Heart left ventricle (tissue), 16 donors: ENCODE data around the gene EIF4B. TPM values are rescaled to one million over a fixed set of nuclear protein-coding genes. Genes with fewer than 3 reads are reported as not detected.
A peak's percentile ranks its signal among the peaks of the same experiment; 100 is the strongest.

Experiments used
- ATAC-seq, 4 donors: fragments of 200-7000 bp; cut with Tn5 transposase; one replicate each; pipeline ENCODE4 v1.9.1; 2020 to 2022; ENCODE audit warnings: moderate library complexity in 4 of 4, mild to moderate bottlenecking in 3 of 4, moderate number of reproducible peaks in 1 of 4
- DNase-seq, 5 donors: peaks; one replicate each; pipeline ENCODE4 v3.0.0-alpha.2; 2020
- H3K27ac ChIP-seq, 12 donors: fragments of 200-600 bp; sonication (generic) in 4 of 12; one replicate each; pipeline versions ENCODE4 v1.5.0 to v1.8.0; 2016 to 2022; ENCODE audit warnings: mild to moderate bottlenecking in 2 of 12
- H3K27me3 ChIP-seq, 9 donors: fragments of 200-600 bp; sonication (generic) in 2 of 9; one replicate each; pipeline versions ENCODE4 v1.5.1 to v1.8.0; 2016 to 2022; ENCODE audit warnings: mild to moderate bottlenecking in 3 of 9
- H3K36me3 ChIP-seq, 9 donors: fragments of 200-600 bp; sonication (generic) in 2 of 9; one replicate each; pipeline versions ENCODE4 v1.5.0 to v1.8.0; 2018 to 2022; ENCODE audit warnings: mild to moderate bottlenecking in 2 of 9
- H3K4me1 ChIP-seq, 12 donors: fragments of 200-600 bp; sonication (generic) in 4 of 12; one replicate each; pipeline versions ENCODE4 v1.5.0 to v1.8.0; 2016 to 2022; ENCODE audit warnings: mild to moderate bottlenecking in 3 of 12
- H3K4me3 ChIP-seq, 12 donors: fragments of 200-600 bp; sonication (generic) in 4 of 12; one replicate each; pipeline versions ENCODE4 v1.5.0 to v1.8.0; 2017 to 2022; ENCODE audit warnings: mild to moderate bottlenecking in 9 of 12, moderate library complexity in 4 of 12
- H3K9me3 ChIP-seq, 12 donors: fragments of 200-600 bp; sonication (generic) in 4 of 12; one replicate each; pipeline versions ENCODE4 v1.5.0 to v1.8.0; 2016 to 2022; ENCODE audit warnings: mild to moderate bottlenecking in 1 of 12
- CTCF ChIP-seq, 12 donors: fragments of 200-600 bp; sonication (generic) in 4 of 12; IDR thresholded peaks; one replicate each; pipeline versions ENCODE4 v1.5.0 to v1.8.0; 2018 to 2022; ENCODE audit warnings: antibody characterized with exemption in 12 of 12, mild to moderate bottlenecking in 5 of 12
- POLR2A ChIP-seq, 2 donors: fragments of 450-650 bp; IDR thresholded peaks; one replicate each; pipeline ENCODE4 v1.6.1; 2017; ENCODE audit warnings: antibody characterized with exemption in 2 of 2, mild to moderate bottlenecking in 2 of 2, moderate library complexity in 2 of 2
- WGBS, 4 donors: extraction: QIAGEN DNeasy Blood & Tissue Kit in 2 of 4; methylation state at CpG; one replicate each; pipeline versions ENCODE4 v1.1.5 to v1.1.7; 2013 to 2018; 5-methylcytosine and 5-hydroxymethylcytosine counted together
- intact Hi-C, 10 donors: fragments of 100-400 bp; cut with DNase I; formaldehyde crosslinking; loops; one replicate each; pipeline versions ENCODE4 v1.11.1 to v1.14.2; 2022
- polyA plus RNA-seq, 2 donors: library from polyadenylated mRNA; stranded (reverse); fragments of 200-250 nt; gene quantifications; one replicate each; pipeline ENCODE4 v1.2.3, GENCODE V29; 2013
- total RNA-seq, 9 donors: library from RNA; depleted of rRNA in 2 of 9; stranded (reverse); fragments of >200 nt in 2 of 9; fragmentation: NEBNext Ultra II Directional in 3 of 9; extraction: Animal tissue kit (Norgen Biotek cat#: 25700) in 3 of 9; gene quantifications; one replicate each; pipeline versions ENCODE4 v1.1.0 to v1.2.4, GENCODE V29; 2016 to 2023
- donor health status: ischemic (EF 13 %, LVEDD 7.1; RV severe dilation, severe dysfunction).
- donor health status: healthy with polysubstance abuse.
- donor health status: DM: no; HTN: yes; CAD: no.
- donor health status: DM: no; HTN: no; CAD: no.
- donor health status: ischemic (EF 25% LVEDD 6.9; RV normal size, moderate dysfunction).
- donor health status: ischemic (EF 25% LVEDD 5.7; RV mildly dilated, moderate dysfunction).
- donor health status: healthy.
- donor health status: DM: yes; HTN: yes; CAD: no.
- donor health status: ischemic (EF 35%, LVEDD 5.7; RV mildly dilated, moderate dysfunction).
- donor health status: nonischemic (EF 11% LVEDD 7.7; RV severe dilation, severe dysfunction).
- donor health status: DM: yes; HTN: yes; CAD: no.
- donor health status: PGD.
- donor health status: ischemic (EF 29% LVEDD 5.4; RV normal size, mild dysfunction).
- donor health status: nonischemic (EF 23%, LVEDD 6.1; RV moderate dilation, normal function).

EIF4B gene
- total and polyA plus RNA-seq, 11 donors = 52.0 to 481 (median 342) TPM

- no peaks in the 10 kb centered on the region for H3K9me3 ChIP-seq
- no peak for TF ChIP-seq CTCF (IDR thresholded peaks at IDR 0.05)
- H3K27ac ChIP-seq = peak overlapping the region; percentile 5 to 85 (median 64)
- H3K36me3 ChIP-seq = peaks cover 0 to 95% (median 90%) of the 10 kb centered on the region in 9 donors
- no peak overlapping the region for H3K4me3 ChIP-seq
- no peak for ATAC-seq
- H3K27me3 ChIP-seq = no peaks in the 10 kb centered on the region
- 68 to 78% (median 72%) methylated on average over 20 of the region's 20 CpGs for WGBS, 4 donors
- DNase-seq = peak in 1 of 5 donors; percentile 33
- intact Hi-C loops = no loop called here
- peaks cover 3 to 94% (median 71%) of the 10 kb centered on the region in 12 donors for H3K4me1 ChIP-seq
Observed at GRCh38 chr12:53062011-53062961, 56.0 kb downstream of the EIF4B start.

GRCh38 chr12:53062977-53063707 lies 56.9 kb downstream of the EIF4B start:
- Histone ChIP-seq H3K36me3 (peaks cover 0 to 94% (median 81%) of the 10 kb centered on the region in 9 donors), H3K4me3 (no peak overlapping the region), H3K9me3 (no peaks in the 10 kb centered on the region), H3K27ac (peak overlapping the region in 11 of 12 donors; percentile 5 to 86 (median 71)), H3K4me1 (peaks cover 3 to 96% (median 69%) of the 10 kb centered on the region in 12 donors), H3K27me3 (no peaks in the 10 kb centered on the region)
- intact Hi-C loops = no loop called here
- TF ChIP-seq CTCF (IDR thresholded peaks at IDR 0.05) (no peak), POLR2A (IDR thresholded peaks at IDR 0.05) (no peak)
- ATAC-seq (no peak), DNase-seq (peak in 2 of 5 donors; percentile 19 to 34)
- 59 to 80% (median 62%) methylated on average over 13 to 14 of the region's 14 CpGs for WGBS, 4 donors

GRCh38 chr12:53063708-53064612 lies 57.7 kb downstream of the EIF4B start:
- Histone ChIP-seq H3K27me3 (no peaks in the 10 kb centered on the region), H3K27ac (peak overlapping the region in 11 of 12 donors; percentile 58 to 86 (median 71)), H3K9me3 (no peaks in the 10 kb centered on the region), H3K4me1 (peaks cover 3 to 97% (median 73%) of the 10 kb centered on the region in 12 donors), H3K4me3 (no peak overlapping the region), H3K36me3 (peaks cover 0 to 89% (median 74%) of the 10 kb centered on the region in 9 donors)
- intact Hi-C loops = loop anchor here in 2 of 10 donors (2.0 kb wide), 2 partner anchors 35 to 127 kb away; no protein-coding TSS in a partner anchor
- ATAC-seq = peak; percentile 13 to 52 (median 23)
- WGBS, 4 donors = 42 to 56% (median 45%) methylated on average over 13 of the region's 13 CpGs
- TF ChIP-seq POLR2A (IDR thresholded peaks at IDR 0.05) (no peak), CTCF (IDR thresholded peaks at IDR 0.05) (peak in 3 of 12 donors; percentile 9 to 13 (median 12))
- DNase-seq = peak in 4 of 5 donors; percentile 70 to 81 (median 78)
